CD4-positive, CD25-positive, alpha-beta regulatory T cell (primary cell): ENCODE data around the gene KPTN. TPM values are rescaled to one million over a fixed set of nuclear protein-coding genes. Genes with fewer than 3 reads are reported as not detected.

ENCODE experiments used
- ATAC-seq, 2 donors: fragments of 150-1000 bp; cut with Tn5 transposase; one replicate each; pipeline ENCODE4 v1.10.0; 2021; ENCODE audit warnings: low read depth in 2 of 2, moderate number of reproducible peaks in 2 of 2, moderate library complexity in 1 of 2
- DNase-seq, 3 donors: peaks; one replicate each; pipeline versions ENCODE4 v3.0.0 to v3.0.0-alpha.2; 2012 to 2022; ENCODE audit warnings: mixed read lengths in 1 of 3
- H3K27ac ChIP-seq: one replicate; pipeline ENCODE4 v1.7.0; 2013; ENCODE audit warnings: mild to moderate bottlenecking, low read length; ENCODE audit not compliant: insufficient read depth, poor library complexity, severe bottlenecking
- H3K27me3 ChIP-seq: one replicate; pipeline ENCODE4 v1.7.0; 2013; ENCODE audit warnings: low read length; ENCODE audit not compliant: control insufficient read depth, insufficient read depth
- H3K36me3 ChIP-seq: one replicate; pipeline ENCODE4 v1.7.0; 2013; ENCODE audit warnings: mild to moderate bottlenecking, low read length, moderate library complexity; ENCODE audit not compliant: control insufficient read depth, insufficient read depth
- H3K4me1 ChIP-seq: 2 replicates; pipeline ENCODE4 v1.7.0; 2013; ENCODE audit warnings: mild to moderate bottlenecking, low read length; ENCODE audit not compliant: insufficient read depth, control insufficient read depth, poor library complexity, severe bottlenecking
- H3K4me3 ChIP-seq: one replicate; pipeline ENCODE4 v1.7.0; 2013; ENCODE audit warnings: low read depth, mild to moderate bottlenecking, low read length, moderate library complexity
- H3K9me3 ChIP-seq, 2 experiments: 1 replicate in 1 of 2; 2 replicates in 1 of 2; pipeline ENCODE4 v1.7.0; 2013; ENCODE audit warnings: low read length in 2 of 2, mild to moderate bottlenecking in 1 of 2, moderate library complexity in 1 of 2; ENCODE audit not compliant: control insufficient read depth in 2 of 2
- H3K27ac Mint-ChIP-seq, 3 donors: one replicate each; pipeline ENCODE4 v1.8.0; 2020 to 2022; ENCODE audit warnings: mild to moderate bottlenecking in 3 of 3, mixed read lengths in 3 of 3, moderate library complexity in 2 of 3
- H3K27me3 Mint-ChIP-seq: one replicate; pipeline ENCODE4 v1.8.0; 2022; ENCODE audit warnings: mild to moderate bottlenecking, mixed read lengths
- H3K36me3 Mint-ChIP-seq: one replicate; pipeline ENCODE4 v1.8.0; 2020; ENCODE audit warnings: mixed read lengths
- H3K4me1 Mint-ChIP-seq, 4 donors: one replicate each; pipeline ENCODE4 v1.8.0; 2020 to 2022; ENCODE audit warnings: mixed read lengths in 4 of 4, mild to moderate bottlenecking in 1 of 4
- H3K4me3 Mint-ChIP-seq, 4 donors: one replicate each; pipeline ENCODE4 v1.8.0; 2020 to 2022; ENCODE audit warnings: mild to moderate bottlenecking in 4 of 4, mixed read lengths in 4 of 4, moderate library complexity in 3 of 4
- H3K9me3 Mint-ChIP-seq, 7 donors: one replicate each; pipeline ENCODE4 v1.8.0; 2020 to 2022; ENCODE audit warnings: mixed read lengths in 7 of 7, mild to moderate bottlenecking in 3 of 7, moderate library complexity in 2 of 7
- polyA plus RNA-seq, 4 donors: library from polyadenylated mRNA; unstranded; fragments of 300-500 nt; fragmentation: Illumina TruSeq; gene quantifications; one replicate each; pipeline ENCODE4 v1.2.3, GENCODE V29; 2021
- total RNA-seq: library from RNA; stranded (reverse); gene quantifications from one replicate; pipeline ENCODE4 v1.2.3, GENCODE V29; 2022

Gene KPTN
- total and polyA plus RNA-seq, 5 donors from 2014 or later = 2.7 to 6.2 (median 3.8) TPM

DNA sequence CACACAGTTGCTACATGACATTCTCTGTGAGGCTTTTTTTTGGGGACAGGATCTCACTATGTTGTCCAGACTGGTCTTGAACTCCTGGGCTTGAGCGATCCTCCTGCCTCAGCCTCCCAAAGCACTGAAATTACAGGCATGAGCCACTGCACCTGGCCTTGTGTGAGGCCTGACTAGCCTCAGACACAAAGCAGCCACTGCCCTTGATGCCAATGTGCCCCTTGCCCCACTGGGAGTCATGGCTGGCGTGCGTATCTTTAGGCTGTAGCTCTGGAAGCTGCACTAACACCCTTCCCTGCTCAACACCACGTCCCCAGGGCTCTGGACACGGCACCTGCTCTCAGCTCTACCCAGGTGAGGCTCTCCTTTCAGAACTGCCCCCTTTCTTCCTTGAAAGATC lies 14.5 kb upstream of the KPTN start:
- no peaks in the 10 kb centered on the region for H3K27me3 Mint-ChIP-seq
- DNase-seq = no peak
- peaks cover 0 to 15% (median 7%) of the 10 kb centered on the region in 4 donors for H3K4me1 Mint-ChIP-seq
- peaks cover 13% of the 10 kb centered on the region for H3K36me3 Mint-ChIP-seq
- no peaks in the 10 kb centered on the region for H3K9me3 ChIP-seq
- H3K27ac ChIP-seq = no peak overlapping the region
- H3K27ac Mint-ChIP-seq = peak overlapping the region in 1 of 3 donors; percentile 48
- H3K36me3 ChIP-seq = peaks cover 72% of the 10 kb centered on the region
- no peaks in the 10 kb centered on the region for H3K27me3 ChIP-seq
- no peaks in the 10 kb centered on the region for H3K4me1 ChIP-seq
- H3K4me3 ChIP-seq = no peak overlapping the region
- ATAC-seq = no peak
- no peaks in the 10 kb centered on the region for H3K9me3 Mint-ChIP-seq
- peak overlapping the region in 1 of 4 donors; percentile 17 for H3K4me3 Mint-ChIP-seq

DNA sequence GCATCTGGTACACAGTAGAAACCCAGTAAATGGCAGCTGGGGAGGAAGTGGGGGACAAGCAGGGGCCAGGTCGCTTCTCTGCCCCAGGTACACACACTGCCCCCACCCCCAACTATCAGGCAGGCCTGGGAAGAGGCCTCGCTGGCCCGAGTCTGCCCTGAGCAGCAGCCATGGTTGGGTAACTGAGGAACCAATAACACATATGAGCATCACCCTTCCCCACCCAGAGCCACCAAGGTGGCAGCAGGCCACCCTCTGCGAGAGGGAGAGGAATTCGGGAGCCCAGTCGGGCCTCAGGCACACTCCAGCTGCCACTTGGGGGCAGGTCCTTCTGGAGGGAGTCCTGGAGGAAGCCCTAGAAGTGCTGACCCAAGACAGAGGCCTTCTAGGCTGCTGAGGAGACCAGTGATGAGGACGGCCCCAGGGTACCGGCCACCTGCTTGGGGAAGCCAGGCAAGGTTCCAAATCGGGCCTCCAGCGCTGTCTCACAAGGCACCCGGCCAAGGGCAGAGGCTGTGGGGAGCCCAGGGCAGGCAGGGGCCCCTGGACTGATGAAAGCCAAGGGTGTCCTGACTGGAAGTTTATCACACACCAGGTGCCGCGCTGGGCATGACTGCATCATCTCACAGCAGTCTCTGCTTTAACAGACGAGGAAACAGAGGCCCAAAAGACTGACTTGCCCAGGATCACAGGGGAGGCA lies 14.0 kb upstream of the KPTN start:
- H3K27me3 ChIP-seq = no peaks in the 10 kb centered on the region

DNA sequence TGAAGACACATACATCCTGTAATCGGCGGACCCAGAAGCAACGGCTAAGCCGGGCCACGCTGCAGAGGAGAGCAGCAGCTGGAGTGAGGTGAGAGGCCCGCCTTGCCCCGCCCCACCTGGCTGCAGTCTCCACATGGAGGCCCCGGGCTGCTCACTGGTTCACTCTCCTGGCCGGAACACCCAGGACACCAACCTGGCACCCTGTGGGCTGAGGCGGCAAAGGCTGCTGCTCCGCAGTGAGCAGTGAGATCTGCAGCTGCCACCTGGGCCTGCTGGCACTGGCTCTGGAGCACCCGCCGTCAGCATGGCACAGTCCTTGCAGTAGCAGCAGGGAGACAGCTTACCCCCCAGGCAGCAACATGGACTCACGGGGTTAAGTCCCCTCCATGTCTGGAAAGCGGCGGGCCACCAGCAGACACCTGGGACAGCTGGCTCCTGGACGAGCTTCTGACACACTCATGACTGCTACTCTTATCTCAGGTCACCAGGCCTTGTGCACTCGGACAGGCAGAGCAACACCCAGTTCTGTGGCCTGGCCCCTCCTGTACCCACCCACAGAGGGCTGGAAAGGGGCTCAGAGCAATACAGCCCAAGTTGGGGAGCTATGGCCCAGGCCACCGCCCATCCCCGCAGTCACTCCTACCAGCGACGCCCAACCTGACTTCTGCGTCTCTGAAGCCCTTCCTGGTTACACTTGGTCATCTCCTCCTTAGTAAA lies 13.2 kb upstream of the KPTN start:
- no peak overlapping the region for H3K27ac ChIP-seq
- no peaks in the 10 kb centered on the region for H3K4me1 ChIP-seq
- DNase-seq (no peak), ATAC-seq (no peak)
- Mint-ChIP-seq H3K9me3 (no peaks in the 10 kb centered on the region), H3K27ac (peak overlapping the region in 1 of 3 donors; percentile 55), H3K4me1 (peaks cover 0 to 9% (median 3%) of the 10 kb centered on the region in 4 donors), H3K27me3 (no peaks in the 10 kb centered on the region), H3K4me3 (no peak overlapping the region), H3K36me3 (peaks cover 16% of the 10 kb centered on the region)
- peaks cover 65% of the 10 kb centered on the region for H3K36me3 ChIP-seq
- no peaks in the 10 kb centered on the region for H3K27me3 ChIP-seq
- H3K4me3 ChIP-seq = no peak overlapping the region
- H3K9me3 ChIP-seq = no peaks in the 10 kb centered on the region

More for the DNA sequence above, 14.0 kb upstream of the KPTN start:
- Histone ChIP-seq H3K4me1 (no peaks in the 10 kb centered on the region), H3K36me3 (peaks cover 70% of the 10 kb centered on the region), H3K4me3 (no peak overlapping the region), H3K9me3 (no peaks in the 10 kb centered on the region), H3K27ac (no peak overlapping the region)
- Mint-ChIP-seq H3K9me3 (no peaks in the 10 kb centered on the region), H3K4me1 (peaks cover 0 to 14% (median 6%) of the 10 kb centered on the region in 4 donors), H3K27me3 (no peaks in the 10 kb centered on the region), H3K27ac (no peak overlapping the region), H3K36me3 (peaks cover 16% of the 10 kb centered on the region), H3K4me3 (no peak overlapping the region)
- no peak for DNase-seq
- ATAC-seq = no peak

DNA sequence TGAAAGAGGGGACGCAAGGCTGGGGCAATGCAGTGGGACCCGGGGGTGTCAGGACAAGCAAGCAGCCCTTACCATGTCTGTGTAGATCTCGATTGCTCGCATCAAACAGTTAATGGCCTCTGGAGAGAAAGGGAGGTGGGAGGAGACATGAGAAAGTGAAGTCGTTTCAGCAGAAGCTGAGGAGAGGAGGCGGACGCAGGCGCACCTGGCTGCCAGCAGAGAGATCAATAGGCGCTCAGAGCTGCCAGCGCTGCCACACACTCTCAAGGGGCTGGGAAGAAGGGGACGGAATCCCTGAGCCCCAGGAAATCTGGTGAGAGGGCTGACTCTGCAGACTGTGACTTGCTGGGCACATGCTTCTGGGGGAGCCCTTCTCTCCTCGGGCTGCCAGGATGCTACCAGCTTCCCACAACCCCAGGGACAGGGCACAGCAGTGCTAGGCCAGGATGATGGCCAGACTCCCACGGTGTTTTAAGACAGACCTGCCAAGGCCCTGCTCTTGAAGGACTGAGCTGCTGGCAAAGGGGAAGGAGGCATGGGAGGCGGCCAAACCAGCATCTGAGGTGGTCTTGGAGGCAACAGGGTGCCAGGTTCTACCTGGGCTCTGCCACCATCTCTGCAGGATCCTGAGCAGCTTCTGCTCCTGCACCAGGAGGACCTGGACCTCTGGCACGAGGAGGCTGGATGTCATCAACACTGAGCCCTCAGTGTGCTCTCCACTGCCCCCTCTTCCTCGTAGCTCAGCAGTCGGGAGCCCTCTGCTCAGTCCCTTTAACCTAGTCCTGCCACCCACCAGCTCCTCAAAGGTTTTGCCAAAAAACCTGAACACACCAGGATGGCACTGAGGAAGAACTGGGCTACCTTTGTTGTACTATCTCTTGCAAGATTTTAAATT lies 11.7 kb upstream of the KPTN start:
- Mint-ChIP-seq H3K27ac (no peak overlapping the region), H3K4me3 (no peak overlapping the region), H3K9me3 (no peaks in the 10 kb centered on the region), H3K4me1 (peaks cover 0 to 7% (median 3%) of the 10 kb centered on the region in 4 donors), H3K27me3 (no peaks in the 10 kb centered on the region), H3K36me3 (peaks cover 16% of the 10 kb centered on the region)
- Histone ChIP-seq H3K4me3 (no peak overlapping the region), H3K4me1 (no peaks in the 10 kb centered on the region), H3K27me3 (no peaks in the 10 kb centered on the region), H3K36me3 (peaks cover 68% of the 10 kb centered on the region), H3K9me3 (no peaks in the 10 kb centered on the region), H3K27ac (no peak overlapping the region)
- ATAC-seq (no peak), DNase-seq (no peak)

DNA sequence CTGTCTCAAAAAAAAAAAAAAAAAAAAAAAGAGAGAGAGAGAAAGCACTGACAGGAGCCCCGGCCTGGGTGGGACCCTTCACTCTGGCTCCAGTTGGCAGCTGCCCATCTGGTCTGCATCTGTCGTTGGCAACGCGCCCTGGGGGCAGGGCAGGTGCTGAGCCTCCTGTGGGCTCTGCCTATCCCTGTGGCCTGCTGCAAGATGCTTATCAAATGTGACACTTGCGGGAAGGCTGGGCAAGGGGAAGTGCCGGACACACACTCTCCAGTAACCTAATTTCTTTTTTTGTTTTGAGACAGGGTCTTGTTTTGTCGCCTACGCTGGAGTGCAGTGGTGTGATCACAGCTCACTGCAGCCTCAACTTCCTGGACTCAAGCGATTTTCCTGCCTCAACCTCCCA lies 10.7 kb upstream of the KPTN start:
- H3K27me3 Mint-ChIP-seq = no peaks in the 10 kb centered on the region
- ATAC-seq (no peak), DNase-seq (no peak)
- Histone ChIP-seq H3K4me3 (no peak overlapping the region), H3K4me1 (no peaks in the 10 kb centered on the region), H3K27ac (no peak overlapping the region), H3K27me3 (no peaks in the 10 kb centered on the region), H3K9me3 (no peaks in the 10 kb centered on the region), H3K36me3 (peaks cover 61% of the 10 kb centered on the region)
- H3K27ac Mint-ChIP-seq = no peak overlapping the region
- no peaks in the 10 kb centered on the region for H3K9me3 Mint-ChIP-seq
- no peak overlapping the region for H3K4me3 Mint-ChIP-seq
- H3K4me1 Mint-ChIP-seq = peaks cover 0 to 10% (median 3%) of the 10 kb centered on the region in 4 donors
- peaks cover 16% of the 10 kb centered on the region for H3K36me3 Mint-ChIP-seq

DNA sequence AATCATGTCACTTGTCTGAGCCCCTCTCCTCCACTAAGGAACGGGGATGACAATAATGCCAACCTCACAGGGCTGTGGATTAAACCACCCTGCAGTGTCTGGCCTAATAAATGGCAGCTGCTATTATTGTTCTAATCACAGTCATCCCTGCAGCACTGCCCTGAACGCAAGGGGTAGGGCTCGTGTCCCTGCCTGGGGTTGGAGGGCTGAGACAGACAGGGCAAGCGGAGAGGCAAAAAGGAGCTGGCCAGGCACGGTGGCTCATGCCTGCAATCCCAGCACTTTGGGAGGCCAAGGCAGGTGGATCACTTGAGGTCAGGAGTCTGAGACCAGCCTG lies 10.2 kb upstream of the KPTN start:
- Histone ChIP-seq H3K4me1 (no peaks in the 10 kb centered on the region), H3K9me3 (no peaks in the 10 kb centered on the region), H3K27ac (no peak overlapping the region), H3K4me3 (no peak overlapping the region), H3K27me3 (no peaks in the 10 kb centered on the region), H3K36me3 (peaks cover 56% of the 10 kb centered on the region)
- H3K27ac Mint-ChIP-seq = no peak overlapping the region
- H3K4me1 Mint-ChIP-seq = peaks cover 0 to 10% (median 3%) of the 10 kb centered on the region in 4 donors
- peaks cover 16% of the 10 kb centered on the region for H3K36me3 Mint-ChIP-seq
- DNase-seq = no peak
- no peak for ATAC-seq
- H3K9me3 Mint-ChIP-seq = no peaks in the 10 kb centered on the region
- H3K27me3 Mint-ChIP-seq = no peaks in the 10 kb centered on the region
- no peak overlapping the region for H3K4me3 Mint-ChIP-seq

DNA sequence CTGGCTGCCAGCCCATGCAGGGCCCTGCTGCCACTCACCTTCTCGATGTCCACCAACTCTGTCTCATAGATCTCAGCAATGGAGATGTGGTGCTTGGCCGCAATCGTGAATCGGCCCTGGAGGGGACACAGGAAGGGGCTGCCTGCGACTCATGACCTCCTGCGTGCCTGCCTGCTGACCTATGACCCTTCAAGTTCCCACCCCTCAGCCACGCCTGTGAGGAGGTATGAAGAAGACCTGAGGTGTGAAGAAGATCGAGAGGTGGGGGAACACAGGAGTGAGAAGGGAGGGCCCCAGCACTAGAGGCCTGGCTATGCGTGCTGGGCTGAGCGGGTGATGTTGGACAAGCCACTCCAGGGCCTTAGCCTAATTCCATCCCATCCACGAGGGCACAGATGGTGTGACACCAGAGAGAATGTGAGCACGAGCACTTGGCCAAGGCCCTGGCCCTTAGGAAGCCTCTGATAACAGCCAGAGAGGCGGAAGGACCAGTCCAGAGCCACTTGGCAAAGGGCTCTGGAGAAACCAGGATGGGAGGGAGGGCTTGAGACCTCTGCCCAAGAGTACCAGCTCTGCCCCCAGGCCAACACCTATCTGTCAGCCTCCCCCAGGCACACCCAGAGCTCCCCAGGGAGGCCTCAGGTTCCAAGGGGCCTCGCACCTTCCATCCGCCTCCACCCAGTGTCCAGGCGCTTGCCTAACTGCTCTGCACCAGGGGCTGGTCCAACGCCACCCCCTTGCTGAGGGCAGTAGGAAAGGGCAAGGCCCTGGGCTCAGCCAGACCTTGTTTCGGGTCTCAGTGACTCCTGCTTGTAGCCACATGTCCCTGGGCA lies 9.6 kb upstream of the KPTN start:
- ATAC-seq = no peak
- no peak overlapping the region for H3K27ac Mint-ChIP-seq
- Histone ChIP-seq H3K36me3 (peaks cover 50% of the 10 kb centered on the region), H3K4me3 (no peak overlapping the region), H3K27ac (no peak overlapping the region), H3K9me3 (no peaks in the 10 kb centered on the region), H3K27me3 (no peaks in the 10 kb centered on the region), H3K4me1 (no peaks in the 10 kb centered on the region)
- H3K36me3 Mint-ChIP-seq = peaks cover 12% of the 10 kb centered on the region
- no peaks in the 10 kb centered on the region for H3K27me3 Mint-ChIP-seq
- no peaks in the 10 kb centered on the region for H3K9me3 Mint-ChIP-seq
- H3K4me3 Mint-ChIP-seq = no peak overlapping the region
- H3K4me1 Mint-ChIP-seq = peaks cover 0 to 6% (median 3%) of the 10 kb centered on the region in 4 donors
- DNase-seq = no peak
